Fibroblast of upper back skin (primary cell): ENCODE measurements around the gene DCLK2.

Experiments
- DNase-seq: peaks from one replicate; pipeline ENCODE4 v3.0.0-alpha.2; 2013

DCLK2 gene

GRCh38 chr4:150280081-150280895 is 202.0 kb downstream of the DCLK2 start:
- DNase-seq = peak; percentile 95

- DNase-seq = no peak
Observed at GRCh38 chr4:150280975-150281374, 202.7 kb downstream of the DCLK2 start.

GRCh38 chr4:150283689-150284088 is 205.4 kb downstream of the DCLK2 start:
- peak; percentile 98 for DNase-seq

- peak; percentile 29 for DNase-seq
Observed at GRCh38 chr4:150286656-150287055, 208.4 kb downstream of the DCLK2 start.

- peak; percentile 29 for DNase-seq
Observed at GRCh38 chr4:150289198-150289597, 211.0 kb downstream of the DCLK2 start.

GRCh38 chr4:150289881-150290280 is 211.6 kb downstream of the DCLK2 start:
- DNase-seq = no peak

- peak; percentile 62 for DNase-seq
Observed at GRCh38 chr4:150297861-150298474, 219.7 kb downstream of the DCLK2 start.

GRCh38 chr4:150299816-150300215 is 221.6 kb downstream of the DCLK2 start:
- DNase-seq = no peak

- peak; percentile 96 for DNase-seq
Observed at GRCh38 chr4:150302553-150302952, 224.3 kb downstream of the DCLK2 start.

- DNase-seq = peak; percentile 80
Observed at GRCh38 chr4:150305995-150306394, 227.8 kb downstream of the DCLK2 start.

GRCh38 chr4:150306719-150307118 is 228.5 kb downstream of the DCLK2 start:
- no peak for DNase-seq
